Endothelial cell of umbilical vein (primary cell): ENCODE results near the gene SLC12A1. TPM values are rescaled to one million over a fixed set of nuclear protein-coding genes. Genes with fewer than 3 reads are reported as not detected.

ENCODE experiments used
- BruUV-seq: library from RNA; stranded (reverse); fragments of 400-500 nt; replicated peaks from 2 replicates; lab custom pipeline; 2021; lab: Mats Ljungman, UMichigan
- CTCF ChIA-PET: fragments of 300-600, 350-600 bp; sonication (Branson Sonifier 250); formaldehyde crosslinking; loops from one replicate; lab custom pipeline; 2021; ENCODE audit warnings: antibody characterized with exemption, inconsistent platforms; lab: Charles Lee
- POLR2A ChIA-PET: fragments of 300-600, 350-600 bp; sonication (Branson Sonifier 250); formaldehyde crosslinking; loops from one replicate; lab custom pipeline; 2021; ENCODE audit warnings: antibody characterized with exemption, inconsistent platforms; lab: Charles Lee
- DNase-seq: peaks from one replicate; pipeline ENCODE4 v3.0.0-alpha.2; 2011; ENCODE audit warnings: low read depth, low spot score
- FAIRE-seq: peaks from 2 replicates; lab custom pipeline; 2011; peaks lifted over from hg19 to GRCh38; lab: Jason Lieb, UNC
- H2AFZ ChIP-seq: 2 replicates; pipeline ENCODE4 v1.6.0; 2012; ENCODE audit warnings: low read depth, low read length, control low read depth, inconsistent platforms
- H3K27ac ChIP-seq: 2 replicates; pipeline ENCODE4 v1.5.1; 2011; ENCODE audit warnings: low read depth, mild to moderate bottlenecking, control low read depth, low read length, moderate library complexity; ENCODE audit not compliant: insufficient read depth
- H3K27me3 ChIP-seq, 2 experiments: 2 replicates each; pipeline versions ENCODE4 v1.6.0 to v1.6.1; 2011; ENCODE audit warnings: low read length in 2 of 2, mixed read lengths in 1 of 2; ENCODE audit not compliant: control insufficient read depth in 2 of 2, insufficient read depth in 2 of 2
- H3K36me3 ChIP-seq, 2 experiments: 2 replicates in 1 of 2; 3 replicates in 1 of 2; pipeline ENCODE4 v1.5.1; 2011; ENCODE audit warnings: low read length in 2 of 2, mild to moderate bottlenecking in 1 of 2, moderate library complexity in 1 of 2; ENCODE audit not compliant: control insufficient read depth in 2 of 2, insufficient read depth in 2 of 2; ENCODE audit errors: extremely low read depth in 1 of 2
- H3K4me1 ChIP-seq: 3 replicates; pipeline ENCODE4 v1.5.1; 2011; ENCODE audit warnings: mild to moderate bottlenecking, low read length; ENCODE audit not compliant: control insufficient read depth, insufficient read depth; ENCODE audit errors: extremely low read depth
- H3K4me2 ChIP-seq: 2 replicates; pipeline ENCODE4 v1.6.1; 2011; ENCODE audit warnings: low read length, control low read depth, mixed read lengths; ENCODE audit not compliant: insufficient read depth
- H3K4me3 ChIP-seq, 3 experiments: fragments of 200-600 bp in 1 of 3; sonication (generic), shearing (Covaris generic) in 1 of 3; replicated peaks in 1 of 3; 2 replicates each; pipeline ENCODE4 v1.5.1; 2011 to 2016; ENCODE audit warnings: control low read depth in 3 of 3, low read length in 3 of 3, mild to moderate bottlenecking in 2 of 3, inconsistent platforms in 1 of 3, low read depth in 1 of 3, moderate library complexity in 1 of 3; ENCODE audit not compliant: insufficient read depth in 1 of 3
- H3K79me2 ChIP-seq: 2 replicates; pipeline ENCODE4 v1.6.0; 2012; ENCODE audit warnings: low read length, inconsistent platforms; ENCODE audit not compliant: control insufficient read depth, insufficient read depth
- H3K9ac ChIP-seq: replicated peaks from 2 replicates; pipeline ENCODE3; 2011; ENCODE audit warnings: low read length, control low read depth; ENCODE audit not compliant: insufficient read depth; ENCODE audit errors: extremely low read depth
- H3K9me1 ChIP-seq: replicated peaks from 3 replicates; pipeline ENCODE4 v1.6.0; 2011; ENCODE audit warnings: mild to moderate bottlenecking, low read length; ENCODE audit not compliant: control insufficient read depth, insufficient read depth; ENCODE audit errors: extremely low read depth
- H3K9me3 ChIP-seq: replicated peaks from 2 replicates; pipeline ENCODE4 v1.5.1; 2012; ENCODE audit warnings: low read length, inconsistent platforms; ENCODE audit not compliant: control insufficient read depth, insufficient read depth
- H4K20me1 ChIP-seq: replicated peaks from 2 replicates; pipeline ENCODE3; 2011; ENCODE audit warnings: mild to moderate bottlenecking, low read length; ENCODE audit not compliant: control insufficient read depth, insufficient read depth; ENCODE audit errors: extremely low read depth
- EZH2 ChIP-seq: IDR thresholded peaks from 2 replicates; pipeline ENCODE4 v1.6.1; 2012; ENCODE audit warnings: borderline replicate concordance, low read depth, mild to moderate bottlenecking, moderate library complexity, low read length, inconsistent platforms; ENCODE audit not compliant: severe bottlenecking
- FOS ChIP-seq: IDR thresholded peaks from 2 replicates; pipeline ENCODE4 v1.6.1; 2011; ENCODE audit warnings: mild to moderate bottlenecking, low read length, moderate library complexity, borderline replicate concordance; ENCODE audit not compliant: insufficient read depth
- GATA2 ChIP-seq: IDR thresholded peaks from 2 replicates; pipeline ENCODE4 v1.7.0; 2011; ENCODE audit warnings: low read depth, mild to moderate bottlenecking, moderate library complexity, mixed read lengths, low read length; ENCODE audit not compliant: insufficient read length, insufficient read depth
- JUN ChIP-seq: IDR thresholded peaks from 2 replicates; pipeline ENCODE4 v1.6.1; 2011; ENCODE audit warnings: borderline replicate concordance, low read depth; ENCODE audit not compliant: insufficient read length, insufficient read depth
- MYC ChIP-seq: IDR thresholded peaks from one replicate; pipeline ENCODE4 v1.6.1; 2011; ENCODE audit warnings: mild to moderate bottlenecking, low read depth, low read length
- POLR2A ChIP-seq: IDR thresholded peaks from 2 replicates; pipeline ENCODE4 v1.6.1; 2012; ENCODE audit warnings: low read depth, mild to moderate bottlenecking, control low read depth, low read length
- POLR2AphosphoS5 ChIP-seq: IDR thresholded peaks from 2 replicates; pipeline ENCODE4 v1.6.1; 2012; ENCODE audit warnings: low read depth, mild to moderate bottlenecking, control low read depth, low read length, moderate library complexity; ENCODE audit not compliant: insufficient read depth
- dilution Hi-C: fragments of 300-500 bp; cut with MboI; formaldehyde crosslinking; loops from one replicate; pipeline ENCODE4 v1.15.0; 2019; ENCODE audit warnings: low sequenced_read_pairs; ENCODE audit not compliant: extremely low pct_ligation_motif_present
- intact Hi-C: fragments of 100-400 bp; cut with micrococcal nuclease; formaldehyde crosslinking; loops from one replicate; pipeline ENCODE4 v1.10.0; 2022
- polyA plus RNA-seq, 4 experiments: library from polyadenylated mRNA; depleted of rRNA in 3 of 4; stranded (reverse) in 3 of 4; unstranded in 1 of 4; fragments of >200 nt; gene quantifications; 2 replicates each; pipeline versions ENCODE4 v1.2.1 to v1.2.3, GENCODE V29; 2011 to 2012; ENCODE audit warnings: missing spikeins in 1 of 4
- total RNA-seq: library from RNA; stranded (reverse); gene quantifications from 2 replicates; pipeline ENCODE4 v1.2.3, GENCODE V29; 2021
- TF ChIP-seq, protein P1 (sequence below), 2 donors: IDR thresholded peaks; 1 replicate in 1 of 2; 2 replicates in 1 of 2; pipeline ENCODE4 v1.5.1; 2011; ENCODE audit warnings: low read length in 2 of 2, mild to moderate bottlenecking in 2 of 2, moderate library complexity in 2 of 2, control low read depth in 1 of 2, inconsistent platforms in 1 of 2, low read depth in 1 of 2; ENCODE audit not compliant: insufficient read depth in 1 of 2; ENCODE audit errors: extremely low read depth in 1 of 2
- TF ChIP-seq, protein P2 (sequence below): IDR thresholded peaks from 2 replicates; pipeline ENCODE4 v1.6.1; 2011; ENCODE audit not compliant: insufficient read depth, insufficient read length

The SLC12A1 gene
- total and polyA plus RNA-seq, 2 donors (not counting 3 experiments of a cell fraction or from before 2014, with no cell fraction given) = not detected

DNA sequence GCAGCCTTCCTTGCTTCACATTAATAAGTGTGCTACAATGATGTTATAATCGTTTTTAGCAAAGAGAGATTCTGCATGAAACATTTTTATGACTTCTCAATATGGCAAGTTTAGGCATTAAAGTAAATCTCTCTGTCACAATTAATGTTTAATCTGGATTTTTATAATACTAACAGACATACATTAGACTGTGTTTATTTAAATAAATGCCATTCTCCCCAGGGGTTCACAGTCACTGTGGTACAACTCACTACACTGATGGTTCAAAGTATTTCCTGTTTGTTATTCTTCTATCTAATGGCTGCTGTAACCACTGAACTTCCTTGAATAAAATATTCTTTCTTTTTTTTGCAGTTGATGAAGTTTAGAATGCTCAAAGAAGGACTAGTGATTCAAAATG lies 59.0 kb downstream of the SLC12A1 start:
- intact Hi-C loops = no loop called here
- POLR2A ChIA-PET = no interaction called here
- no peaks in the 10 kb centered on the region for H4K20me1 ChIP-seq

More for the DNA sequence above, 59.0 kb downstream of the SLC12A1 start:
- no peak overlapping the region for H3K27ac ChIP-seq
- H3K9me1 ChIP-seq = no peaks in the 10 kb centered on the region
- H3K4me1 ChIP-seq = no peaks in the 10 kb centered on the region
- no peak overlapping the region for H3K9ac ChIP-seq
- H3K4me3 ChIP-seq = no peak overlapping the region
- no peaks in the 10 kb centered on the region for H3K79me2 ChIP-seq
- dilution Hi-C loops = no loop called here
- H3K4me2 ChIP-seq = no peak overlapping the region
- no peak overlapping the region for H2AFZ ChIP-seq
- no peaks in the 10 kb centered on the region for H3K36me3 ChIP-seq
- CTCF ChIA-PET = no interaction called here
- no peak for DNase-seq
- BruUV-seq = no TSS peak
- no peaks in the 10 kb centered on the region for H3K9me3 ChIP-seq
- no peak for FAIRE-seq
- TF ChIP-seq, protein P1, sequence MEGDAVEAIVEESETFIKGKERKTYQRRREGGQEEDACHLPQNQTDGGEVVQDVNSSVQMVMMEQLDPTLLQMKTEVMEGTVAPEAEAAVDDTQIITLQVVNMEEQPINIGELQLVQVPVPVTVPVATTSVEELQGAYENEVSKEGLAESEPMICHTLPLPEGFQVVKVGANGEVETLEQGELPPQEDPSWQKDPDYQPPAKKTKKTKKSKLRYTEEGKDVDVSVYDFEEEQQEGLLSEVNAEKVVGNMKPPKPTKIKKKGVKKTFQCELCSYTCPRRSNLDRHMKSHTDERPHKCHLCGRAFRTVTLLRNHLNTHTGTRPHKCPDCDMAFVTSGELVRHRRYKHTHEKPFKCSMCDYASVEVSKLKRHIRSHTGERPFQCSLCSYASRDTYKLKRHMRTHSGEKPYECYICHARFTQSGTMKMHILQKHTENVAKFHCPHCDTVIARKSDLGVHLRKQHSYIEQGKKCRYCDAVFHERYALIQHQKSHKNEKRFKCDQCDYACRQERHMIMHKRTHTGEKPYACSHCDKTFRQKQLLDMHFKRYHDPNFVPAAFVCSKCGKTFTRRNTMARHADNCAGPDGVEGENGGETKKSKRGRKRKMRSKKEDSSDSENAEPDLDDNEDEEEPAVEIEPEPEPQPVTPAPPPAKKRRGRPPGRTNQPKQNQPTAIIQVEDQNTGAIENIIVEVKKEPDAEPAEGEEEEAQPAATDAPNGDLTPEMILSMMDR (IDR thresholded peaks at IDR 0.05; ENCODE audit: extremely low read depth in 1 of 2, insufficient read depth in 1 of 2, low read depth in 1 of 2, low read length in 2 of 2) = no peak
- TF ChIP-seq, protein P2, sequence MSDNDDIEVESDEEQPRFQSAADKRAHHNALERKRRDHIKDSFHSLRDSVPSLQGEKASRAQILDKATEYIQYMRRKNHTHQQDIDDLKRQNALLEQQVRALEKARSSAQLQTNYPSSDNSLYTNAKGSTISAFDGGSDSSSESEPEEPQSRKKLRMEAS = no peak
- TF ChIP-seq MYC (no peak), EZH2 (no peak), POLR2A (no peak), JUN (no peak), POLR2AphosphoS5 (no peak), GATA2 (no peak), FOS (no peak)
- peaks cover 1 to 10% of the 10 kb centered on the region in 2 experiments for H3K27me3 ChIP-seq
